ENCODE results near the gene RAPGEF4.

GRCh38 chr2:172953970-172954852 lies 218.6 kb downstream of the RAPGEF4 start:
- TF ChIP-seq, protein P1, sequence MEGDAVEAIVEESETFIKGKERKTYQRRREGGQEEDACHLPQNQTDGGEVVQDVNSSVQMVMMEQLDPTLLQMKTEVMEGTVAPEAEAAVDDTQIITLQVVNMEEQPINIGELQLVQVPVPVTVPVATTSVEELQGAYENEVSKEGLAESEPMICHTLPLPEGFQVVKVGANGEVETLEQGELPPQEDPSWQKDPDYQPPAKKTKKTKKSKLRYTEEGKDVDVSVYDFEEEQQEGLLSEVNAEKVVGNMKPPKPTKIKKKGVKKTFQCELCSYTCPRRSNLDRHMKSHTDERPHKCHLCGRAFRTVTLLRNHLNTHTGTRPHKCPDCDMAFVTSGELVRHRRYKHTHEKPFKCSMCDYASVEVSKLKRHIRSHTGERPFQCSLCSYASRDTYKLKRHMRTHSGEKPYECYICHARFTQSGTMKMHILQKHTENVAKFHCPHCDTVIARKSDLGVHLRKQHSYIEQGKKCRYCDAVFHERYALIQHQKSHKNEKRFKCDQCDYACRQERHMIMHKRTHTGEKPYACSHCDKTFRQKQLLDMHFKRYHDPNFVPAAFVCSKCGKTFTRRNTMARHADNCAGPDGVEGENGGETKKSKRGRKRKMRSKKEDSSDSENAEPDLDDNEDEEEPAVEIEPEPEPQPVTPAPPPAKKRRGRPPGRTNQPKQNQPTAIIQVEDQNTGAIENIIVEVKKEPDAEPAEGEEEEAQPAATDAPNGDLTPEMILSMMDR (IDR thresholded peaks at IDR 0.05): no peak
- no peak for TF ChIP-seq EZH2 (IDR thresholded peaks at IDR 0.05; ENCODE audit: borderline replicate concordance, insufficient read depth, low read depth, low read length, poor library complexity, severe bottlenecking)

Measured in B cell (primary cell).